Astrocyte (in vitro differentiated cells and primary cell): ENCODE measurements around the gene ADGRG2.

ENCODE experiments used
- CTCF ChIP-seq: IDR thresholded peaks from 2 replicates; pipeline ENCODE4 v1.5.1; 2011; ENCODE audit warnings: low read depth, mild to moderate bottlenecking, inconsistent platforms, low read length, moderate library complexity; ENCODE audit not compliant: insufficient read depth
- EZH2 ChIP-seq: IDR thresholded peaks from 2 replicates; pipeline ENCODE4 v1.6.1; 2012; ENCODE audit warnings: mild to moderate bottlenecking, low read length, inconsistent platforms; ENCODE audit not compliant: insufficient read depth

- TF ChIP-seq EZH2 = no peak
- TF ChIP-seq CTCF = no peak
Observed at GRCh38 chrX:19097553-19098283, 24.6 kb downstream of the ADGRG2 start.
